ENCODE results near the gene ZBTB7C. TPM values are rescaled to one million over a fixed set of nuclear protein-coding genes. Genes with fewer than 3 reads are reported as not detected.

The ZBTB7C gene
- total and polyA plus RNA-seq, 9 of the 15 experiments (the other 6 are each of a cell fraction or from before 2014, with no cell fraction given) = not detected

DNA sequence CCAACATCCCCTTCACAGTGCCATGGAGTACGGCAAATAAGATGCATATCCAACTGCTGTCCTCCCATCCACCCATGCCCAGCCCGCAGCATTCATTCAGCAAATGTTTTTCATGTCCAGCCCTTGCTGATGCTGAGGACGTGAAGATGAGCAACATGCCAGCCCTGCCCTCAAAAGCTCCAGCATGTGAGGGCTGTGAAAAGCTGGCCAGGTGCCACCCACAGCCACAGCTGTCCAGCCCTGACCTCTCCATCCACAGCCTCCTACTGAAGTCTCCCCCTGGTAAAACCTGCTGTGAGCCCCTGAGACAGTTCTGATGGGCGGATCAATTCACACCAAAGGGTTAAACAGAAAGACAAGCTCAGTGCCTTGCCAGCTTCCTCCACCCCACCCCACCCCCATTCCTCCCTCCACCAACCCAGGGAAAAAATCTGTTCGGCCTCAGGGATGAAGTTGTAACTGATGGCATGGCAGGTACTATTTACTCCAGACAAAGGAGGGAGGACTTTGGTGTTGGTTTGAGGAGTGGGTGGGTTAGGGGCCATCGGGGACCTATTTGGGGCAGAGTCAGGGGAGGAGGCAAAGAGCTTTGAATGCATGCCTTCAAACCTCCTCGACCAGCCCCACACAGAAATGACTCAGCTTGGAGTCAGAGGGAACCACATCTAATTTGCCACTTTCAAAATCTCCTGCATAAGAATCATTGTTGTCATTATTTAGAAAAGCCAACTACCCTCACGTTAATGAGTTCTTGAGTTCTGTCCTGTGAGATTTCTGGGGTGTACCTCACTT is 4.3 kb downstream of the ZBTB7C start (continued):
- no peak for TF ChIP-seq BCL6 (CRISPR knock-in tag; IDR thresholded peaks at IDR 0.05)
- TF ChIP-seq HDAC8 (tag; IDR thresholded peaks at IDR 0.05) = no peak
- TF ChIP-seq ZNF133 (CRISPR knock-in tag; IDR thresholded peaks at IDR 0.05) = no peak
- TF ChIP-seq HDAC2 (IDR thresholded peaks at IDR 0.05) = no peak
- TF ChIP-seq DPF2 (IDR thresholded peaks at IDR 0.05) = no peak
- no peak for TF ChIP-seq FUS (optimal IDR thresholded peaks at IDR 0.05; ENCODE audit: low read depth, low read length)
- TF ChIP-seq RAD21 (CRISPR knock-in tag; conservative IDR thresholded peaks at IDR 0.05 in 1 of 2, IDR thresholded peaks at IDR 0.05 in 1 of 2) = no peak
- no peak for TF ChIP-seq EZH2 (IDR thresholded peaks at IDR 0.05; ENCODE audit: borderline replicate concordance, low read depth, low read length)
- TF ChIP-seq, protein P1, sequence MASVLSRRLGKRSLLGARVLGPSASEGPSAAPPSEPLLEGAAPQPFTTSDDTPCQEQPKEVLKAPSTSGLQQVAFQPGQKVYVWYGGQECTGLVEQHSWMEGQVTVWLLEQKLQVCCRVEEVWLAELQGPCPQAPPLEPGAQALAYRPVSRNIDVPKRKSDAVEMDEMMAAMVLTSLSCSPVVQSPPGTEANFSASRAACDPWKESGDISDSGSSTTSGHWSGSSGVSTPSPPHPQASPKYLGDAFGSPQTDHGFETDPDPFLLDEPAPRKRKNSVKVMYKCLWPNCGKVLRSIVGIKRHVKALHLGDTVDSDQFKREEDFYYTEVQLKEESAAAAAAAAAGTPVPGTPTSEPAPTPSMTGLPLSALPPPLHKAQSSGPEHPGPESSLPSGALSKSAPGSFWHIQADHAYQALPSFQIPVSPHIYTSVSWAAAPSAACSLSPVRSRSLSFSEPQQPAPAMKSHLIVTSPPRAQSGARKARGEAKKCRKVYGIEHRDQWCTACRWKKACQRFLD (CRISPR knock-in tag; IDR thresholded peaks at IDR 0.05) = no peak
- TF ChIP-seq PTRF (tag; IDR thresholded peaks at IDR 0.05) = no peak

DNA sequence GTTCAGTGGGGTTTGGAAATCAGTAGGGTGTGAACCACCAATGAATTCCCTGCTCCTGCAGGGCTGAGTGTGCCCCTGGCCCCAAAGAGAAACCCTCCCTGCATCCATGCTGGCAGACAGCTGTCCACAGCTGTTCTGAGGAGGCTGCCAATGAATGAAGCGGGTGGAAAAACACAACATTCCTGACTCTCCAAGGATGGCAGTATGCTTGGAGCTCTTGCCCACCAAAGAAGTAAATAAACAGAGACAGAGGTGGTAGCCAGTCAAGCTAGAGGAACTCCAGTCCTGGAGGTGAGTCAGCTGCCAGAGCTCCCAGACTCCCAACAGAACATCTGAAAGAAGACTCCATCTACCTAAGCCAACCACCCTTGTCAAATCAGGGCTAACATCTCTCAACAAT is 6.2 kb downstream of the ZBTB7C start:
- intact Hi-C loops (cut with micrococcal nuclease) = no loop called here

More for the DNA sequence above, 6.2 kb downstream of the ZBTB7C start:
- Histone ChIP-seq H3K4me3 (no peak overlapping the region), H3K36me3 (ENCODE audit: control insufficient read depth, insufficient read depth, low read length) (no peaks in the 10 kb centered on the region), H3K9me1 (ENCODE audit: control insufficient read depth, insufficient read depth, low read length) (no peaks in the 10 kb centered on the region), H3K9ac (ENCODE audit: insufficient read depth in 1 of 2, low read depth in 2 of 2, low read length in 2 of 2) (no peak overlapping the region), H3K79me2 (ENCODE audit: control insufficient read depth, insufficient read depth, low read length) (no peaks in the 10 kb centered on the region), H3K9me3 (replicated peaks; ENCODE audit: control insufficient read depth, insufficient read depth, low read depth, low read length) (no peaks in the 10 kb centered on the region), H2AFZ (ENCODE audit: low read depth, low read length) (no peak overlapping the region), H3K4me2 (ENCODE audit: insufficient read depth, low read length) (no peak overlapping the region), H3K4me1 (replicated peaks in 1 of 2; ENCODE audit: control insufficient read depth in 2 of 2, insufficient read depth in 2 of 2, low read length in 2 of 2) (no peaks in the 10 kb centered on the region), H3K27me3 (ENCODE audit: control insufficient read depth in 2 of 2, insufficient read depth in 2 of 2, low read length in 2 of 2) (peaks cover 0 to 11% of the 10 kb centered on the region in 2 experiments; a peak in 1 of 5 replicates), H3K27ac (ENCODE audit: extremely low read depth, low read depth, low read length) (no peak overlapping the region), H4K20me1 (replicated peaks; ENCODE audit: control insufficient read depth, insufficient read depth, low read length) (no peaks in the 10 kb centered on the region)
- DNase-seq (ENCODE audit: extremely low read depth in 1 of 4, low spot score in 3 of 4) = no peak
- in situ Hi-C loops (cut with MboI) = no loop called here
- CTCF ChIA-PET (ENCODE audit: low intra/inter-chr PET ratio) = no interaction called here
- FAIRE-seq = no peak
- no peak for ATAC-seq
- POLR2A ChIA-PET = no interaction called here
- no TSS peak for BruUV-seq (replicated peaks)
- WGBS (ENCODE audit: insufficient coverage, low coverage, missing lambda C conversion rate) = 20% methylated on average over 1 of the region's 1 CpG
- TF ChIP-seq, protein P2, sequence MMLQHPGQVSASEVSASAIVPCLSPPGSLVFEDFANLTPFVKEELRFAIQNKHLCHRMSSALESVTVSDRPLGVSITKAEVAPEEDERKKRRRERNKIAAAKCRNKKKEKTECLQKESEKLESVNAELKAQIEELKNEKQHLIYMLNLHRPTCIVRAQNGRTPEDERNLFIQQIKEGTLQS (IDR thresholded peaks at IDR 0.05) = no peak
- TF ChIP-seq, protein P2 (CRISPR knock-in tag; conservative IDR thresholded peaks at IDR 0.05) = no peak
- TF ChIP-seq NEUROD1 (IDR thresholded peaks at IDR 0.05; ENCODE audit: borderline replicate concordance, low read depth, low read length, partially characterized antibody) = no peak
- TF ChIP-seq ZNF668 (CRISPR knock-in tag; IDR thresholded peaks at IDR 0.05) = no peak
- no peak for TF ChIP-seq ZNF282 (CRISPR knock-in tag; IDR thresholded peaks at IDR 0.05)
- no peak for TF ChIP-seq GATA2 (CRISPR knock-in tag; IDR thresholded peaks at IDR 0.05)
- TF ChIP-seq ASH1L (IDR thresholded peaks at IDR 0.05; ENCODE audit: borderline replicate concordance, low read depth, partially characterized antibody) = no peak
- TF ChIP-seq ZNF174 (CRISPR knock-in tag; IDR thresholded peaks at IDR 0.05) = no peak

Measured in K562 (cell line).